ENCODE measurements around the gene NCLN. TPM values are rescaled to one million over a fixed set of nuclear protein-coding genes. Genes with fewer than 3 reads are reported as not detected.

Gene NCLN
- total RNA-seq, 1 donor from 2014 or later = 80.6 TPM

DNA sequence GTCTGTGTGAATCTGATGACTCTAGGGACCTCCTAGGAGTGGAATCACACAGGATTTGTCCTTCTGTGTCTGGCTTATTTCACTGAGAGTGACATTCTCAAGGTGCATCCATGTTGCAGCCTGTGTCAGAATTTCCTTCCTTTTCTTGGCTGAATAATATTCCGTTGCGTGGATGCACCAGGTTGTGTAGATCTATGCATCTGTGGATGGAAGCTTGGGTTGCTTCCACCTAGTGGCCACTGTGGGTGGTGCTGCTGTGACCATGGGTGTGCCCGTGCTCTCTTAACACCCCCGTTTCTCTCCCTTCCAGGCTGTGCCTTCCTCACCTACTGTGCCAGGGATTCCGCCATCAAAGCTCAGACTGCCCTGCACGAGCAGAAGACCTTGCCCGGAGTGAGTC is 64.9 kb downstream of the NCLN start:
- intact Hi-C loops (cut with micrococcal nuclease) = no loop called here

DNA sequence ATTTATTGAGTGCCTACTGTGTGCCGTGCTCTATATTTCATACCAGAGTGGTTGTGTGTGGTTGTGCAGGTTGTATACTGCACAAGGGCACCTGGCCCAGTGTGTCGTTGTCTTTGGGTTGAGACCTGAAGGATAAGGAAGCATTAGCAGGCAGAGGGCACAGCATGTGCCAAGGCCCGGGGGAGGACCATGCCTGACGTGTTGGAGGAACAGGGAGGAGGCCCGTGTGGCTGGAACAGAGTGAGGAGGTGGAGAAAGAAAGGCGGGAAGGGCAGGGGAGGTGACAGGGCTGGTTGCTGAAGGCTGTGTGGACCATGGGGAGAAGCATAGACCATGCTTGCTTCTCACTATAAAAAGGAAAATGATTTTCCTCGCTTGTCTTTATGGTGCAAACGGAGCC is 65.5 kb downstream of the NCLN start:
- intact Hi-C loops (cut with micrococcal nuclease) = no loop called here

DNA sequence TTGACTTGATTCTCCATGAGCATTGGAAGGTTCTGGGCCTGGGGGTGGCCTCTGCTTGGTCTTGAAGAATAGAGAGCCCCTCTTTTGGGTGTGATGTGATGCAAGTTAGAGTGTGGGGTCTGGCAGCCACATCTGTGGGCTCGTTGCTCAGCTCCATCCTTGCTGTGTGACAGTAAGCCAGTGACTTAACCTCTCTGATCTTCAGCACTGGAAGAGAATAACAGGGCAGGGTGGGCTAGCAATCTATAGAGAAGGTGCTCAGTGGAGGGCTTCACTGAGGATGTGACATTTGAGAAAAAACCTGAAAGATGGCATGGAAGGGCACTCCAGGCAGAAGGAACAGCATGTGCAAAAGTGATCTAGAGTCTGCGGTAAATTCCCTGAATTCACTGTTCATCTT is 66.9 kb downstream of the NCLN start:
- intact Hi-C loops (cut with micrococcal nuclease) = no loop called here

DNA sequence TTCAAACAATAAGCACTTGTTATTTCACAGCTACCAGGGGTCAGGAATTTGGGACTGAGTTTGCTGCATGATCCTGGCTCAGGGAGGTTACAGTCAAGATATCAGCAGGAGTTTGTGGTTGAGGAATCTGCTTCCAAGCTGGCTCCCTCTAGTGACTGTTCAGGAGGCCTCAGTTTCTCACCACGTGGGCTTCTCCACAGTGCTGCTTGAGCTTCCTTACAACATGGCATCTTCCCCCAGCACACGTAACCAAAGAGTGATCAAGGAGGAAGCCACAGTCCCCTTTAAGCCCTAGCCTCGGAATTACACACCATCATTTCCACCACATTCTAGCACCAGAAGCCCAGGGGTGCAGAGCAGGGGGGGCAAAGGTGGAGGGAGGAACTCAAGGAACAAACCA is 67.5 kb downstream of the NCLN start:
- intact Hi-C loops (cut with micrococcal nuclease) = no loop called here

DNA sequence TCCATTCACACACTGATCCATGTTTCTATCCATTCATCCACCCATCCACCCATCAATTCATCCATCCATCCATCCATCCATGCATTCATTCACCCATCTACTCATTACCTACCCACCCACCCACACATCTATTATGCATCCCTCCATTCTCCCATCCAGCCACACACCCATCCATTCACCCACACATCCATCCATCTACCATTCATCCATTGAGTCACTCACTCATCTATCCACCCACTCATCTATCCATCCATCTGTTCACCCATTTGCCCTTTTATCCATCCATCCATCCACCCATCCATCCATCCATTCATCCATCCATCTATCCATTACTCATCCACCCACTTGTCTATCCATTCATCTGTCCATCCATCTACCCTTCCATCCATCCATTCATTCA is 68.8 kb downstream of the NCLN start:
- intact Hi-C loops (cut with micrococcal nuclease) = no loop called here

DNA sequence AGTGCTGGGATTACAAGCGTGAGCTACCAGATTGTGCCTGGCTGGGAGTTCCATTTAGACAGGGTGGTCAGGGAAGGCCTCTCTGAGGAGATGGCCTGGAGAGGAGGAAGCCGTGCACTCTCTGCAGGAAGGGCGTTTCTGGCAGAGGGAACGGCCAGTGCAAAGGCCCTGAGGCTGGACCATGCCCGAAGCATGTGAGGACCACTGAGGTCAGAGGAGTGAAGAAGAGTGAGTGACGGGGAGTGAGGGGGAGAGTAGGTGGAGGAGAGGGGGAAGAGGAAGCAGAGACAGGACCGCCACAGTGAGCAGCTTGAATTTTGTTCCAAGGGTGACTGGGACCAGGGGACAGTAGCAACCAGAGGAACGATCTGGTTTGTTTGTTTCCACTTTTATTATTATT is 71.3 kb downstream of the NCLN start:
- intact Hi-C loops (cut with micrococcal nuclease) = no loop called here

Other genes with a start within 250 kb of the NCLN start
- 3.0 and 3.3 TPM in 2 replicates for gene ZNF77, start 241.0 kb upstream of the NCLN start, total RNA-seq
- 0.54 and 1.1 TPM in 2 replicates for gene TLE6, start 208.4 kb upstream of the NCLN start, total RNA-seq
- gene TLE2, start 156.7 kb upstream of the NCLN start, total RNA-seq = 0.61 and 0.76 TPM in 2 replicates
- 598 and 603 TPM in 2 replicates for gene TLE5, start 123.4 kb upstream of the NCLN start, total RNA-seq
- gene GNA11, start 91.6 kb upstream of the NCLN start, total RNA-seq = 1.9 and 2.2 TPM in 2 replicates
- gene GNA15, start 49.9 kb upstream of the NCLN start, total RNA-seq = 140 TPM in 2 replicates
- 179 TPM in 2 replicates for gene S1PR4, start 7.2 kb upstream of the NCLN start, total RNA-seq
- 0.15 and 0.61 TPM in 2 replicates for gene CELF5, start 38.7 kb downstream of the NCLN start, total RNA-seq
- 12.7 and 14.9 TPM in 2 replicates for gene NFIC, start 180.7 kb downstream of the NCLN start, total RNA-seq

All from T-helper 1 cell treated with Interleukin-12 subunit alpha and Interleukin-12 subunit beta and Interleukin-4 antibody, amounts not matched to agents 30 ng/mL and 1 ng/mL, for 36 hours (primary cell).